GM19463 (cell line): Measurements from ENCODE around the gene EFCAB9.
A peak's percentile ranks its signal among the peaks of the same experiment; 100 is the strongest.
"Not testable (repeated sequence)": the region's sequence is repeated elsewhere in the genome, so short reads cannot be mapped to it uniquely, and the experiment has no call there.

Experiments used
- ATAC-seq: cut with Tn5 transposase; IDR thresholded peaks from one replicate; pipeline ENCODE4 v1.9.1; 2021; ENCODE audit warnings: mild to moderate bottlenecking, moderate library complexity; ENCODE audit not compliant: unreplicated experiment

Gene EFCAB9

DNA sequence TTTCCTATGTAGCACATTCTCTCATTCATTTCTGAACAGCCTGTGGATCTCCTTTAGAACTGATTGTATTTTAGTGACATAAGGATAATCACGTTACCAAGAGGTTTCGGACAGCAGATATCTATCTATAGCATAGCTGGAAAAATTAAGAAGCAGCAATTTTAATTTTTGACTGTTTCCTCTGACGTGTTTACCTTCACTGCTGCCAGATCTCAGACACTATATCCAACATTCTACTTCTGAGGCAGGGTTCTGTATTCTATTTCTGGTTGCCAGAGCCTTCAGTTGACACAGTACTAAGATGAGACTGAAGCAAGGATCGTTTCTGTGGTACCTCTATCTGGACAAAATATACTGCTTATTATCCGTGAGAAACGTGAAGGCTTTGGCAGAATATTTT is at the start of gene EFCAB9:
TSS of gene EFCAB9 (plus strand) at position 301 of the 400 bp plus-strand sequence. CDS start at position 302, 1 bp downstream.
- no peak for ATAC-seq

DNA sequence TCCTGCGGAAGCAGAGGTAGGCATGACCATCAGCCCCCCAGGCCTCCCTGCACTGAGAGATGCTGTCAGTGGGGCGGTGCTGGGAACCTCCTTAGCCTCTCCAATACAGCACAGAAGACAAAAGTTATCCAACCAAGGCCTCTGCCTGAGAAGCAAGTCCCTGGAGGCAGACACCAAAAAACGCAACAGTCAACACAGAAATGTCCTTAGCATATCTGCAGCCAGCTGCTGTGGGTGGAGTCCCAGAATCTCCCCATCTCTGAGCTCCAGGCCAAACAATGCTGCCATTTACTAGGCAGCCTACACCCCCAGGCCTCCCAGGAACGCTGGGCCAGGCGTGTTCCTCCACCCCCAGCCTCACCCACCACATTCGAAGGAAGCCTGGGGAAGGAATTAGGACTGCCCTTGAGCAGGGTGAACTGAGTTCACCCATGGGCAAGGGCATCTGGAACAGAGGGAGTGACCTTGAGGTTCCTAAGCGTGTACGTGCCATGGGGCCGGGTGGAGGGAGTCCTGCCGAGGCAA is 49.6 kb upstream of the EFCAB9 start:
- ATAC-seq, result peak; percentile 82

DNA sequence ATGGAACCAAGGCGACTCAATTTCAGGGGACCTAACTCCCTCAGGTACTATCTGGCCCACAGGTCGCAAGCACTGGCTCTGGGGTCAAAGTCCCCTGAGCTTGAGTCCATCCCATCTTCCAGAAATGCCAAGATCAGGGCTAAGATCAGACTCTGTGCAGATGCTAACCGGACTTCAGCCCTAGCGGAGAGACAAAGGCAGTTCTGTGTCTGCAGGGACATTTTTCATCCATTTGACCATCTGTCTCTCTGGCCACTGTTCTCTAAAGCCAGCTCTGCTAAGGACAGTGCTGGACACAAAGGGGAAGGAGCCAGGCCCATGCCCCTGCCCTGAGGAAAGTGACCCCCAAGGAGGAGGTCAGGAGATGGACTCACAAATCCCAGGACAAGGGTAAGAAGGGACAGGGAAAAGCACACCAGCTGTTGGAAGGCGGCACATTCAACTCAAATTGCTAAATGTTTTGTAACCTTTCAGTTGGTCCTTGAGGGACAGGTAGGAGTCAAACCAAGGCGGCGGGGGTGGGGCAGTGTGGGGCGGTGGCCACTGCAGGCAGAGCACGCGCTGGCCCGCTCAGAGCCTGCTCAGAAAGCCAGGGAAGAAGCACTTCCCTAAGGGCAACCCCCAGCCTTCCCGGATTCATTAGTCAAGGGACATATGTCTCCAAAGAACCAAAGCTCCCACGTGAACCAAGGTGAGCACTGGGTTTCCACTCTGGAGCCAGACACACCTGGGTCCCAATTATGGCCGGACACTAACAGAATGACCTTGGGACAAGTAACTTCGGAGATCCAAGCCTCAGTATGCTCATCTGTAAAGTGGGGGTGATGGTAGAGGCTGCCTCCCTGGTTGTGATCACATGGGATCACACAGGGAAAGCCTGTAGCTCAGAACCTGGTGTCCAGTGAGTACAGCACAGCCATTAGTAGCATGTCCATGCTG is 48.8 kb upstream of the EFCAB9 start:
- ATAC-seq, result no peak

GRCh38 chr5:172145870-172146747 is 47.9 kb upstream of the EFCAB9 start:
- no peak for ATAC-seq

- no peak for ATAC-seq
These were observed 47.3 kb upstream of the EFCAB9 start for GRCh38 chr5:172146748-172147092.

- no peak for ATAC-seq
These were observed 46.1 kb upstream of the EFCAB9 start for GRCh38 chr5:172147857-172148256.

GRCh38 chr5:172148381-172148780 is 45.6 kb upstream of the EFCAB9 start:
- no peak for ATAC-seq

DNA sequence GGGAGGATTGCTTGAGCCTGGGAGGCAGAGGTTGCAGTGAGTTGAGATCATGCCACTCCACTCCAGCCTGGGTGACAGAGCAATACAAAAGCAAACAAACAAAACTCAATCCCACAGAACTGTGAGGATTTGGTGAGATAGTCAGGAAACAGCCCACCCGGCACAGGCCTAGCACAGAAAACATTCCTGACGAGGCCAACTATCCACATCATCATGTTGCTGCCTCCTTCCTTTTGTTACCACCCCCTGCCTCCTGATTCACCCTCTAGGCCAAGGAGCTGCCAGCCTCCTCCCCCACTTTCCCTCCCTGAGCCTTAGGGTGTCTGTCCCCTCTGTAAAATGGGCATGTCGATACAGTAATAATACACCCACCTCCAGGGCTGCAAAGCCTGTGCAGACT is 44.9 kb upstream of the EFCAB9 start:
- no peak for ATAC-seq

DNA sequence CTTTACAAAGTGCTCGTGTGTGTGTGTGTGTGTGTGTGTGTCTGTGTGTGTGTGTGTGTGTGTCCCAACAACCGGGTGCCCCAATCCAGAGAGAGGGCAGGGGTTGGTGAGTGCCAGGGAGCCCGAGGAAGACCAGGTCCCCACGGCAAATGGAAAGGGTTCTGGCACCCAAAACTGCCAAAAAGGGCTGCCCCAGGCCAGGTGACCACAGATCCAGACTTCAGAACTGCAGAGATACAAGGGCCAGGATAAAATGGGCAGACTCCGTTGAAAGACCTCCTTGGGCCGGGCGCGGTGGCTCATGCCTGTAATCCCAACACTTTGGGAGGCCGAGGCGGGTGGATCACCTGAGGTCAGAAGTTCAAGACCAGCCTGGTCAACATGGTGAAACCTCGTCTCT is 44.5 kb upstream of the EFCAB9 start:
- ATAC-seq, result not testable (repeated sequence)

GRCh38 chr5:172150514-172151425 is 43.2 kb upstream of the EFCAB9 start:
- ATAC-seq, result peak; percentile 59

- no peak for ATAC-seq
These were observed 42.2 kb upstream of the EFCAB9 start for GRCh38 chr5:172151661-172152210.

DNA sequence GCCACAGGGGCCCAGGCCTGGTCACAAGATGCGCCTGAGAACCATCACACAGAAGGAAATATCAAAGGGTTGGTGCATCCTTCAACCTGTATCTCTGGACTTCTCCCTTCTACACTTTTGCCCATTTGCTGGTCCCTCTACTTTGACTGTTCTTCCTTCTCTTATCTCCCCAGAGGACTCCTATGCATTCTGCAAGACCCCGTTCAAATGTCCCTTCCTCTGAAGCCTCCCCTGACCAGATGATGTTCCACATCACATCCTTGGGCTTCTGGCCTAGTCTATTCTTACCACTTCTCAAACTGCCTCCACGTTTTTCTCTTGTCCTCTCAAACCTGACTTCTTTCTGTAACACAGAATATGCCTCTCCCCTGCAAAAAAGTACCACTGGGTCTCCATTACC is 40.3 kb upstream of the EFCAB9 start:
- no peak for ATAC-seq

- ATAC-seq, result not testable (repeated sequence)
These were observed 38.9 kb upstream of the EFCAB9 start for GRCh38 chr5:172155101-172155500.

DNA sequence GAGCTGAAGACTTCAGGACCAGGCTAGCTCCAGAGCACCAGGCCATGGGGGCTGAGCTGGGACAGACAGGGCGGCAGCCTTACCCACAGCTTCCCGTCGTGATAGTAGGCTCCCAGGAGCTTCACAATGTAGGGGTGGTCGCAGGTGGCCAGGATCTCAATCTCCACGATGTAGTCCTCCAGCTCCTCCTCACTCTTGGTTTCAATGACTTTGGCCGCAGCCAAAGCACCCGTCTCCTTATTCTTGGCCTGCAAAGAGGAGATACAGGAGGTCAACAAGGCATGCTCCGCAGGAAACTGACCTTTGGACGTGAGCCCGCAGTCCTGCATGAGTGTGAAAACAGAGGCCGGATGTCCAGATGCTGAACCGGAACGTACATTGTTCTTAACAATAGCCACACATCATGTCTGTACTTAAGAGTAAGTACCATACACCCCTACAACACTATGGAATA is 37.4 kb upstream of the EFCAB9 start:
- no peak for ATAC-seq

DNA sequence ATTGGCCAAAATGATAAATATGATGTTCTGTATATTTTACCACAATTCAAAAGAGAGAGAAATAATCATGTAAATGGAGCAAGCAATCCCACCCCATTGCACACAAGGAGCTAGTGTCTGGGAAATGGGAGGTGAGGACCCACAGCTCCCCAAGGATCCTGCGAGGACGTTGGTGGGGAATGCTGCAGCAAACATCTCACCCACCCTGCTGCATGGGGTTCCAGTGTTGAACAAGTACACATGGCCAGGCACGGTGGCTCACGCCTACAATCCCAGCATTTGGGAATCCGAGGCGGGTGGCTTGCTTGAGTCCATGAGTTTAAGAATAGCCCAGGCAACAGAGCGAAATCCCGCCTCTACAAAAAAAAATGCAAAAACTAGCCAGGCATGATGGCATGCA is 35.0 kb upstream of the EFCAB9 start:
- no peak for ATAC-seq

DNA sequence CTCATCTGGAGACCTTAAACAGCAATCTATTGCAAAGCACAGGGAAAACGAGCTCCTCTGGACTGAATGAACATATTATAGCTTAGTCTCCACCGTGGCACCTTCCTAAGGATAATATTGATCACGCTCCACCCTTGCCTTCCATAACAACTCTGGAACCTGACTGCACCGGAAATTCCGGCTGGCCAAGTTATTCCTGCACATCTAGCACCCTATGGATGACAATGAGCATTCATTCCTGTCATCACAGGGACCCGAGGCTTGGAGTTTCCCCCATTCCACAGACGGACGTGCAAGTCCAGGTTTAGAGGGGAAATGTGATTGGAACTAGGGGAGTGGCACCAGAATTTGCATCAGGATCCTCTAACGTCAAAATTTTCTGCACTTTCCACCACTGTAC is 33.5 kb upstream of the EFCAB9 start:
- ATAC-seq, result no peak

DNA sequence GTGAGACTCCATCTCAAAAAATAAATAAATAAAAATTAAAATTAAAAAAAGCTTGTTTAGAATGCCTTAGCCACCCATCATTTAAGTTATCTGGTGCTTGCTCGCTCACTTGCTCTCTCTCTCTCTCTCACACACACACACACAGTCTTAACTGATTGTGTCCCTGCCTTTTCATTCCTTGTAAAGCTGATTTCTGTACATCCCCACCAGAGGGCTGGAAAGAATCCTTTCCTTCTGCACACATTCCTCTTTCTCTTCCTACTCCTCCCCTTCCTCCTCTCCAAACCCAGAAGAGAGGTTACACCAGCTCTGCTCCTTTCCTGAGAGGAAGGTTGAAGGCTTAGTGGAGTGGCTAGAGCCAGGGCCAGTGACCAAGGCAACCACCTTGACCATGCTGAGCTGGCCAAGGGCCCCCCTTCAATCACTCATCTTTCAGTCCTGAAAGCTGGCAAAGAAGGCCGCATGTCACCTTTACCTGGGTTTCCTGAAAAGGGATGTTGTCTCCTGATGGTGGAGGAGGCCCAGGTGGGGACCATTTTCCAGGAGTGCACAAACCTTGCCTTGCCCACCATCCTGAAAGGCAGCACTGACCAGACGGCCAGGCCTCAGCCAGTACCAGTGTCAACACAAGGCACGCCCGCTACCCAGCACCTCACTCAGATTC is 31.5 kb upstream of the EFCAB9 start:
- no peak for ATAC-seq

DNA sequence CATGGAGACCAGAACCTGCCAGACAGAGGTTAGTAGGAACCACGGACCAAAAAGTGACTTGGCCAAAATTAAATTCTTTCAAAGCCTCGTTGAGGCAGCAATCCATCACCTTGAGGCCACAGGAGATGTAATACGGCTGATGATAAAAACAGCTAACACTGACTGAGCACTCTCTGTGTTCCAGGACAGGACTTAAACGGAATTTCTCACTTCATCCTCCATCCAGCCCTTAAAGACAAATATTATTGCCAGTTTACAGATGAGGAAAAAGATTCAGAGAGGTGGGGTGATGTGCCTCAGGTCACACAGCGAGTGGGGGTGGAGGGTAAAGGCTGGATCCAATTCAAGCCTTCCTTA is 31.0 kb upstream of the EFCAB9 start:
- ATAC-seq, result no peak

DNA sequence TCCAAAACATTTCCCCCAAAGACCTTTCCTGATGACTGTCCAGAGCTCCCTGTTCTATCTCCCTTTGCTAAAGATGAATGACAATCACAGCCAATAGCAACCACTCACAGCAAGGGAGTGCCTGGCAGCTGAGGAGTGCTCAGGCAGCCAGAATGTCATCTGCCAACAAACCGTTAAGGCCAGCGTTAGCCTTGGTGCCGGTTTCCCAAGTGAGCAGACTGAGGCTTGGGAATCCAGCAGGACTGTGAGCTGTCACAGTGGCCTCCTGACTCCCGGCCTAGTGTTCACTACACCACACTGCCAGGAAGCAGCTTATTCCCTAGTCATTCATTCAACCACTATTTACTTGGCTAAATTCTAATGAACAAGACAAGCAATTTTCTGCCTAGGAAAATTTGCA is 30.6 kb upstream of the EFCAB9 start:
- ATAC-seq, result no peak

DNA sequence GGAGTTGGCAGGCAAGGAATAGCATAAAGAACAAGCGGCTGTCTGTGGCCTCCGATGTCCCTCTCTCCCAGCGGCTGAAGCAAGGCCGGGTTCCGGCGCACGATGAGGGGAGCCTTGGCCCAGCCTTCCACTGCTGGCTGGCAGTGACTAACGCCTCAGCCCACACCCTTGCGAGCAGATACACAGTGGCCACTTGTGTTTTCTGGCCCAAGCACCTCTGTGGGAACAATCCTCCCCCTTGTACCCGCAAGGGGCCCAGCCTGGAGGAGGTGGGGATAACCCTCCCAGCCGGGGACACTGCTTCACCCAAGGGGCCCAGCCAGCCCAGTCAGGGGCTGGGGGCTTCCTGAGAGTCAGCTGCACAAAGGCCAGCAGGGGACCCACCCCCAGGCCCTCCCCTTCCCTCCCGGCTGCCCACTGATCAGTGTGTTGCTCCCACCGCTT is 29.2 kb upstream of the EFCAB9 start:
- no peak for ATAC-seq
